Measurements from ENCODE around the gene SH3PXD2A. TPM values are rescaled to one million over a fixed set of nuclear protein-coding genes. Genes with fewer than 3 reads are reported as not detected.

Gene SH3PXD2A
- total and polyA plus RNA-seq, 2 of the 4 experiments (the other 2 are of a cell fraction) = 6.3 to 23.0 TPM

- peak overlapping the region; percentile 29 for H2AK9ac ChIP-seq (replicated peaks; ENCODE audit: low read depth, low read length, poor library complexity)
- H4K8ac ChIP-seq (ENCODE audit: low read depth in 2 of 2, low read length in 2 of 2) = no peak overlapping the region; a peak in 1 of 4 replicates
- H3K4me1 ChIP-seq (ENCODE audit: control insufficient read depth, insufficient read depth, low read length) = peaks cover 38% of the 10 kb centered on the region
- H4K91ac ChIP-seq (ENCODE audit: insufficient read depth, low read depth, low read length) = 0 out of 2 replicates have a peak overlapping the region, but pooled peaks have one; percentile 25
- ChIA-PET CTCF (interaction anchor here (0.9 to 1.9 kb wide), 7 partner anchors 35 to 168 kb away, joined by 3 to 6 read pairs (median 3); no protein-coding TSS in a partner anchor), POLR2A (ENCODE audit: unreplicated experiment) (no interaction called here)
- 51% methylated on average over 6 of the region's 9 CpGs; no CpG with 5 or more reads in 1 of the 2 experiments for WGBS, 2 experiments (ENCODE audit: extremely low coverage in 2 of 2, insufficient read length in 1 of 2)
- intact Hi-C loops (cut with micrococcal nuclease) = loop anchor here (5.0 kb wide), 1 partner anchor 81 kb away; no protein-coding TSS in a partner anchor
- peak overlapping the region; percentile 33 for H3K23ac ChIP-seq (ENCODE audit: low read depth, low read length)
- peak overlapping the region; percentile 42; the same call in 1 of the 2 replicates for H3K4ac ChIP-seq (ENCODE audit: low read depth, low read length)
- H2BK5ac ChIP-seq (ENCODE audit: low read depth, low read length, poor library complexity, severe bottlenecking) = no peak overlapping the region
- no peak overlapping the region for H2BK20ac ChIP-seq (ENCODE audit: low read depth, low read length)
- peaks cover 24% of the 10 kb centered on the region for H3K9me1 ChIP-seq (ENCODE audit: insufficient read depth, low read length)
- peak overlapping the region; percentile 92 for H3K4me3 ChIP-seq (ENCODE audit: insufficient read depth, low read depth, low read length)
- in situ Hi-C loops (cut with MboI; ENCODE audit: low sequenced_read_pairs) = loop anchor here (10.0 kb wide), 1 partner anchor 259 kb away; no protein-coding TSS in a partner anchor
- H4K20me1 ChIP-seq (ENCODE audit: insufficient read depth, low read length) = peaks cover 13% of the 10 kb centered on the region; the same call in 1 of the 2 replicates
- DNase-seq (no peak), ATAC-seq (ENCODE audit: low read depth) (no peak)
- peak overlapping the region; percentile 68; the same call in 1 of the 2 replicates for H2AK5ac ChIP-seq (ENCODE audit: low read depth, low read length)
- dilution Hi-C loops (cut with HindIII; ENCODE audit: low sequenced_read_pairs, unreplicated experiment) = loop anchor here (25.0 kb wide), 1 partner anchor 141 kb away; no protein-coding TSS in a partner anchor
- peak overlapping the region; percentile 42 for H3K14ac ChIP-seq (replicated peaks; ENCODE audit: low read depth, low read length)
- H4K5ac ChIP-seq (ENCODE audit: low read depth, low read length) = no peak overlapping the region
- no peak overlapping the region for H3K27ac ChIP-seq (ENCODE audit: insufficient read depth, low read length)
- H3K36me3 ChIP-seq (ENCODE audit: control insufficient read depth, insufficient read depth, low read length) = no peaks in the 10 kb centered on the region
- peak overlapping the region; percentile 85 for H3K4me2 ChIP-seq (ENCODE audit: low read depth, low read length)
- peak overlapping the region; percentile 90 for H2AFZ ChIP-seq (replicated peaks; ENCODE audit: low read length, poor library complexity)
- peaks cover 12 to 56% of the 10 kb centered on the region in 2 experiments; a peak in 3 of 4 replicates for H3K79me1 ChIP-seq (ENCODE audit: low read depth in 1 of 2, low read length in 2 of 2)
- no peaks in the 10 kb centered on the region for H3K27me3 ChIP-seq (ENCODE audit: control insufficient read depth, insufficient read depth, low read length)
- no peak overlapping the region for H3K18ac ChIP-seq (ENCODE audit: low read depth, low read length)
- no peak overlapping the region for H3K56ac ChIP-seq (ENCODE audit: extremely low read depth, insufficient read depth, low read length)
- H2BK120ac ChIP-seq (ENCODE audit: low read depth, low read length) = peak overlapping the region; percentile 44; the same call in 1 of the 2 replicates
- no peaks in the 10 kb centered on the region for H3K9me3 ChIP-seq (ENCODE audit: control insufficient read depth, insufficient read depth, low read length)
- no TSS peak for BruUV-seq (replicated peaks)
- no peak overlapping the region; the same call in 2 of the 3 replicates for H2BK15ac ChIP-seq (ENCODE audit: low read depth, low read length)
- no peak overlapping the region for H3K9ac ChIP-seq (ENCODE audit: low read depth, low read length)
- no peak for TF ChIP-seq BHLHE40 (IDR thresholded peaks at IDR 0.05; ENCODE audit: low read depth, low read length)
- TF ChIP-seq NFE2L2 (IDR thresholded peaks at IDR 0.05; ENCODE audit: low read depth, low read length) = no peak
- TF ChIP-seq MAFK (IDR thresholded peaks at IDR 0.05; ENCODE audit: low read depth, low read length) = no peak
- no peak for TF ChIP-seq MXI1 (IDR thresholded peaks at IDR 0.05; ENCODE audit: borderline replicate concordance, low read depth, low read length)
- no peak for TF ChIP-seq CHD1 (IDR thresholded peaks at IDR 0.05; ENCODE audit: low read depth, low read length)
- TF ChIP-seq MAZ (IDR thresholded peaks at IDR 0.05; ENCODE audit: borderline replicate concordance, low read depth, low read length) = no peak
- no peak for TF ChIP-seq RFX5 (IDR thresholded peaks at IDR 0.05; ENCODE audit: low read depth, low read length)
- TF ChIP-seq, protein P1, sequence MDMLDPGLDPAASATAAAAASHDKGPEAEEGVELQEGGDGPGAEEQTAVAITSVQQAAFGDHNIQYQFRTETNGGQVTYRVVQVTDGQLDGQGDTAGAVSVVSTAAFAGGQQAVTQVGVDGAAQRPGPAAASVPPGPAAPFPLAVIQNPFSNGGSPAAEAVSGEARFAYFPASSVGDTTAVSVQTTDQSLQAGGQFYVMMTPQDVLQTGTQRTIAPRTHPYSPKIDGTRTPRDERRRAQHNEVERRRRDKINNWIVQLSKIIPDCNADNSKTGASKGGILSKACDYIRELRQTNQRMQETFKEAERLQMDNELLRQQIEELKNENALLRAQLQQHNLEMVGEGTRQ (IDR thresholded peaks at IDR 0.05; ENCODE audit: low read depth, low read length) = no peak
- no peak for TF ChIP-seq CTCF (conservative IDR thresholded peaks at IDR 0.05; ENCODE audit: low read depth, low read length)
- no peak for TF ChIP-seq SMC3 (IDR thresholded peaks at IDR 0.05; ENCODE audit: low read depth, low read length)
- TF ChIP-seq ELK1 (IDR thresholded peaks at IDR 0.05; ENCODE audit: borderline replicate concordance, low read depth, low read length) = no peak
- TF ChIP-seq RCOR1 (IDR thresholded peaks at IDR 0.05; ENCODE audit: insufficient replicate concordance, low read length) = no peak
Observed at GRCh38 chr10:103853428-103854264, 1.7 kb downstream of the SH3PXD2A start.
